GM18498 (cell line): ENCODE measurements around the gene PNCK.

Experiments used
- ATAC-seq: cut with Tn5 transposase; IDR thresholded peaks from one replicate; pipeline ENCODE4 v1.9.1; 2021; ENCODE audit warnings: mild to moderate bottlenecking, moderate library complexity; ENCODE audit not compliant: unreplicated experiment

PNCK gene

GRCh38 chrX:153662266-153662665 is 11.3 kb downstream of the PNCK start:
- ATAC-seq: no peak

GRCh38 chrX:153659268-153659667 is 14.3 kb downstream of the PNCK start:
- ATAC-seq: no peak

GRCh38 chrX:153657161-153657560 is 16.5 kb downstream of the PNCK start:
- ATAC-seq: no peak

GRCh38 chrX:153653556-153653955 is 20.1 kb downstream of the PNCK start:
- no peak for ATAC-seq

- no peak for ATAC-seq
Observed at GRCh38 chrX:153651540-153652079, 22.0 kb downstream of the PNCK start.

GRCh38 chrX:153650959-153651358 is 22.7 kb downstream of the PNCK start:
- ATAC-seq: no peak

- ATAC-seq: no peak
Observed at GRCh38 chrX:153649915-153650782, 23.5 kb downstream of the PNCK start.

- ATAC-seq: no peak
Observed at GRCh38 chrX:153649178-153649914, 24.3 kb downstream of the PNCK start.

- ATAC-seq: no peak
Observed at GRCh38 chrX:153648358-153649177, 25.0 kb downstream of the PNCK start.

- ATAC-seq: no peak
Observed at GRCh38 chrX:153647461-153648357, 25.9 kb downstream of the PNCK start.

GRCh38 chrX:153646620-153647373 is 26.8 kb downstream of the PNCK start, which contains the start of gene DUSP9:
Gene DUSP9, plus strand, starts transcription at chrX:153647203. Its CDS starts 751 bp downstream, at chrX:153647954.
- ATAC-seq: no peak

GRCh38 chrX:153645921-153646488 is 27.6 kb downstream of the PNCK start:
- ATAC-seq: no peak

GRCh38 chrX:153645151-153645550 is 28.5 kb downstream of the PNCK start:
- no peak for ATAC-seq

GRCh38 chrX:153644356-153645125 is 29.1 kb downstream of the PNCK start:
- no peak for ATAC-seq

GRCh38 chrX:153643431-153644351 is 29.9 kb downstream of the PNCK start:
- ATAC-seq: no peak

- no peak for ATAC-seq
Observed at GRCh38 chrX:153642655-153643430, 30.8 kb downstream of the PNCK start.
